H1 (cell line): ENCODE measurements around the gene NEK10. TPM values are rescaled to one million over a fixed set of nuclear protein-coding genes. Genes with fewer than 3 reads are reported as not detected.

Source experiments
- CTCF ChIA-PET: fragments of 300-600 bp; sonication (Branson Sonifier 250); formaldehyde crosslinking; loops from one replicate; lab custom pipeline; 2021; ENCODE audit not compliant: partially characterized antibody; lab: Charles Lee
- POLR2A ChIA-PET: fragments of 300-600 bp; sonication (Branson Sonifier 250); formaldehyde crosslinking; loops from one replicate; lab custom pipeline; 2021; ENCODE audit warnings: inconsistent platforms; ENCODE audit not compliant: partially characterized antibody; lab: Charles Lee
- DNase-seq, 2 experiments: peaks; one replicate each; pipeline versions ENCODE4 v3.0.0 to v3.0.0-alpha.2; 2010 to 2022; ENCODE audit warnings: low spot score in 2 of 2, low read depth in 1 of 2, mixed read lengths in 1 of 2
- FAIRE-seq: peaks from 2 replicates; lab custom pipeline; 2011; peaks lifted over from hg19 to GRCh38; lab: Jason Lieb, UNC
- H2AFZ ChIP-seq: 2 replicates; pipeline ENCODE4 v1.8.1; 2012; ENCODE audit warnings: low read length, inconsistent platforms
- H2AK5ac ChIP-seq: 2 replicates; pipeline ENCODE4 v1.6.1; 2013; ENCODE audit warnings: low read depth, low read length
- H2BK120ac ChIP-seq: replicated peaks from 2 replicates; pipeline ENCODE3; 2013; ENCODE audit warnings: low read depth, low read length, inconsistent platforms
- H2BK12ac ChIP-seq: 2 replicates; pipeline ENCODE4 v1.6.1; 2013; ENCODE audit warnings: low read depth, low read length
- H2BK15ac ChIP-seq: 2 replicates; pipeline ENCODE4 v1.6.1; 2013; ENCODE audit warnings: low read length
- H2BK20ac ChIP-seq: 2 replicates; pipeline ENCODE4 v1.6.1; 2013; ENCODE audit warnings: low read length
- H2BK5ac ChIP-seq: 2 replicates; pipeline ENCODE4 v1.6.1; 2013; ENCODE audit warnings: low read depth, low read length
- H3K14ac ChIP-seq: 2 replicates; pipeline ENCODE4 v1.6.1; 2013; ENCODE audit warnings: inconsistent platforms; ENCODE audit not compliant: insufficient read length
- H3K18ac ChIP-seq: 2 replicates; pipeline ENCODE4 v1.6.1; 2013; ENCODE audit warnings: low read length; ENCODE audit errors: extremely low read depth
- H3K23ac ChIP-seq: 2 replicates; pipeline ENCODE4 v1.6.1; 2013; ENCODE audit warnings: inconsistent platforms; ENCODE audit not compliant: insufficient read length
- H3K23me2 ChIP-seq: 2 replicates; pipeline ENCODE4 v1.6.1; 2013; ENCODE audit warnings: low read depth, low read length
- H3K27ac ChIP-seq: 2 replicates; pipeline ENCODE4 v1.6.1; 2011; ENCODE audit warnings: low read depth, low read length, inconsistent platforms
- H3K27me3 ChIP-seq, 4 experiments: replicated peaks in 1 of 4; 1 replicate in 1 of 4; 2 replicates in 3 of 4; pipeline versions ENCODE4 v1.6.1 to v1.8.1; 2011 to 2013; ENCODE audit warnings: low read length in 3 of 4, mild to moderate bottlenecking in 3 of 4, inconsistent platforms in 2 of 4, mixed read lengths in 2 of 4, moderate library complexity in 1 of 4; ENCODE audit not compliant: control insufficient read depth in 3 of 4, insufficient read depth in 3 of 4; ENCODE audit errors: extremely low read depth in 1 of 4
- H3K36me3 ChIP-seq, 4 experiments: 2 replicates each; pipeline versions ENCODE4 v1.6.1 to v1.8.1; 2011 to 2013; ENCODE audit warnings: mild to moderate bottlenecking in 4 of 4, low read length in 3 of 4, moderate library complexity in 2 of 4, control low read depth in 1 of 4, inconsistent platforms in 1 of 4; ENCODE audit not compliant: insufficient read depth in 4 of 4, control insufficient read depth in 2 of 4
- H3K4ac ChIP-seq: replicated peaks from 2 replicates; pipeline ENCODE3; 2013; ENCODE audit warnings: low read length, low read depth, mixed read lengths, inconsistent platforms; ENCODE audit not compliant: insufficient read length
- H3K4me1 ChIP-seq, 4 experiments: replicated peaks in 1 of 4; 1 replicate in 1 of 4; 2 replicates in 3 of 4; pipeline versions ENCODE4 v1.6.1 to v1.8.1; 2011 to 2013; ENCODE audit warnings: low read length in 3 of 4, inconsistent platforms in 2 of 4, mixed read lengths in 1 of 4; ENCODE audit not compliant: insufficient read depth in 4 of 4, control insufficient read depth in 3 of 4
- H3K4me2 ChIP-seq, 2 experiments: 2 replicates each; pipeline versions ENCODE4 v1.6.1 to v1.8.1; 2011 to 2013; ENCODE audit warnings: low read depth in 2 of 2, low read length in 2 of 2, control low read depth in 1 of 2, inconsistent platforms in 1 of 2, mild to moderate bottlenecking in 1 of 2; ENCODE audit not compliant: insufficient read depth in 1 of 2
- H3K4me3 ChIP-seq, 4 experiments: fragments of 200-600, 300-600 bp in 1 of 4; sonication (generic), shearing (Covaris generic), sonication (Bioruptor Twin) in 1 of 4; 2 replicates each; pipeline versions ENCODE4 v1.5.1 to v1.8.1; 2011 to 2016; ENCODE audit warnings: low read length in 4 of 4, low read depth in 3 of 4, control low read depth in 2 of 4, inconsistent platforms in 2 of 4, mild to moderate bottlenecking in 2 of 4, mixed read lengths in 1 of 4, moderate library complexity in 1 of 4; ENCODE audit not compliant: insufficient read depth in 2 of 4; ENCODE audit errors: extremely low read depth in 1 of 4
- H3K56ac ChIP-seq: replicated peaks from 2 replicates; pipeline ENCODE3; 2013; ENCODE audit warnings: low read depth, mild to moderate bottlenecking, mixed read lengths, low read length, inconsistent platforms; ENCODE audit not compliant: insufficient read length
- H3K79me1 ChIP-seq: 2 replicates; pipeline ENCODE4 v1.6.1; 2013; ENCODE audit warnings: low read depth, low read length, control low read depth
- H3K79me2 ChIP-seq, 2 experiments: 2 replicates each; pipeline versions ENCODE4 v1.6.1 to v1.8.1; 2012 to 2013; ENCODE audit warnings: low read length in 2 of 2, mild to moderate bottlenecking in 2 of 2, inconsistent platforms in 1 of 2; ENCODE audit not compliant: insufficient read depth in 2 of 2, control insufficient read depth in 1 of 2
- H3K9ac ChIP-seq, 4 experiments: replicated peaks in 1 of 4; 1 replicate in 1 of 4; 2 replicates in 3 of 4; pipeline versions ENCODE4 v1.6.1 to v1.8.1; 2011 to 2013; ENCODE audit warnings: low read depth in 3 of 4, low read length in 3 of 4, control low read depth in 2 of 4, mild to moderate bottlenecking in 2 of 4, moderate library complexity in 2 of 4, inconsistent platforms in 1 of 4; ENCODE audit errors: extremely low read depth in 1 of 4
- H3K9me3 ChIP-seq, 2 experiments: 2 replicates each; pipeline versions ENCODE4 v1.6.1 to v1.8.1; 2012 to 2013; ENCODE audit warnings: mild to moderate bottlenecking in 2 of 2, moderate library complexity in 2 of 2, control low read depth in 1 of 2, inconsistent platforms in 1 of 2, low read depth in 1 of 2, low read length in 1 of 2, mixed read lengths in 1 of 2; ENCODE audit not compliant: insufficient read depth in 2 of 2
- H4K20me1 ChIP-seq, 2 experiments: replicated peaks in 1 of 2; 2 replicates each; pipeline versions ENCODE3 to v1.8.1; 2011 to 2013; ENCODE audit warnings: inconsistent platforms in 2 of 2, low read length in 2 of 2, mild to moderate bottlenecking in 1 of 2; ENCODE audit not compliant: insufficient read depth in 2 of 2, control insufficient read depth in 1 of 2
- H4K5ac ChIP-seq: 2 replicates; pipeline ENCODE4 v1.6.1; 2013; ENCODE audit warnings: low read length, low read depth, mixed read lengths, inconsistent platforms; ENCODE audit not compliant: insufficient read length
- H4K8ac ChIP-seq: 2 replicates; pipeline ENCODE4 v1.8.0; 2013; ENCODE audit warnings: mild to moderate bottlenecking, moderate library complexity, low read length, inconsistent platforms; ENCODE audit not compliant: insufficient read depth; ENCODE audit errors: extremely low read depth
- H4K91ac ChIP-seq: replicated peaks from 2 replicates; pipeline ENCODE3; 2013; ENCODE audit warnings: low read length, mixed read lengths, inconsistent platforms; ENCODE audit not compliant: insufficient read length
- KDM4A ChIP-seq: IDR thresholded peaks from one replicate; pipeline ENCODE4 v1.7.1; 2012; ENCODE audit warnings: low read depth, mild to moderate bottlenecking, moderate library complexity, low read length, inconsistent platforms; ENCODE audit not compliant: severe bottlenecking
- NANOG ChIP-seq: IDR thresholded peaks from 2 replicates; pipeline ENCODE4 v1.6.1; 2011; ENCODE audit warnings: low read length, low read depth, mild to moderate bottlenecking, inconsistent platforms; ENCODE audit not compliant: insufficient read depth, poor library complexity, severe bottlenecking
- RAD21 ChIP-seq, 2 experiments: IDR thresholded peaks in 1 of 2; conservative IDR thresholded peaks in 1 of 2; 2 replicates each; pipeline ENCODE4 v1.6.1; 2011; ENCODE audit warnings: low read depth in 2 of 2, low read length in 2 of 2, improper control_type of control experiment in 1 of 2, inconsistent platforms in 1 of 2, mild to moderate bottlenecking in 1 of 2, moderate library complexity in 1 of 2
- RNF2 ChIP-seq: fragments of 200-900, 300-1000 bp; sonication (generic); IDR thresholded peaks from 2 replicates; pipeline ENCODE4 v1.7.1; 2016; ENCODE audit warnings: borderline replicate concordance, low read depth, mild to moderate bottlenecking, antibody characterized with exemption, low read length; ENCODE audit not compliant: poor library complexity, severe bottlenecking; ENCODE audit errors: missing control alignments
- SIN3A ChIP-seq, 2 experiments: IDR thresholded peaks in 1 of 2; conservative IDR thresholded peaks in 1 of 2; 2 replicates each; pipeline ENCODE4 v1.6.1; 2011 to 2012; ENCODE audit warnings: low read length in 2 of 2, improper control_type of control experiment in 1 of 2, low read depth in 1 of 2, mild to moderate bottlenecking in 1 of 2
- SP2 ChIP-seq: IDR thresholded peaks from 2 replicates; pipeline ENCODE4 v1.6.1; 2012; ENCODE audit warnings: mild to moderate bottlenecking, low read length, inconsistent platforms
- SRF ChIP-seq: IDR thresholded peaks from 2 replicates; pipeline ENCODE4 v1.6.1; 2011; ENCODE audit warnings: mild to moderate bottlenecking, low read depth, low read length, moderate library complexity
- TBP ChIP-seq: IDR thresholded peaks from 2 replicates; pipeline ENCODE4 v1.6.1; 2011; ENCODE audit warnings: low read depth, low read length, improper control_type of control experiment
- ZNF274 ChIP-seq: IDR thresholded peaks from 2 replicates; pipeline ENCODE4 v1.7.0; 2012; ENCODE audit warnings: low read length, borderline replicate concordance; ENCODE audit errors: extremely low read depth
- WGBS, 2 experiments: shearing (Covaris generic) in 1 of 2; methylation state at CpG; one replicate each; pipeline versions ENCODE4 v1.1.6 to v1.1.7; 2013 to 2015; ENCODE audit warnings: low lambda C conversion rate in 2 of 2, mixed read lengths in 2 of 2, inconsistent platforms in 1 of 2, low coverage in 1 of 2, missing lambda C conversion rate in 1 of 2; ENCODE audit not compliant: insufficient replicate concordance in 2 of 2, insufficient coverage in 1 of 2, insufficient read length in 1 of 2; ENCODE audit errors: extremely low coverage in 1 of 2, missing lambda C conversion rate in 1 of 2; 5-methylcytosine and 5-hydroxymethylcytosine counted together
- polyA plus RNA-seq, 7 experiments: library from polyadenylated mRNA; depleted of rRNA in 3 of 7; stranded (reverse) in 5 of 7; unstranded in 2 of 7; fragments of >200 nt in 5 of 7; fragments of 200-250 nt in 2 of 7; gene quantifications; 1 replicate in 5 of 7; 2 replicates in 1 of 7; 4 replicates in 1 of 7; pipeline versions ENCODE4 v1.2.1 to v1.2.3, GENCODE V29; 2011 to 2013; ENCODE audit warnings: missing spikeins in 2 of 7, mixed read lengths in 2 of 7
- total RNA-seq: library from RNA; stranded (reverse); fragmentation: NEBNext Ultra II Directional; extraction: Animal tissue kit (Norgen Biotek cat#: 25700); gene quantifications from 2 replicates; pipeline ENCODE4 v1.2.1, GENCODE V29; 2021

NEK10 gene
- total and polyA plus RNA-seq, 2 of the 8 experiments (the other 6 are each of a cell fraction or from before 2014, with no cell fraction given), result 0.18 to 0.50 TPM

DNA sequence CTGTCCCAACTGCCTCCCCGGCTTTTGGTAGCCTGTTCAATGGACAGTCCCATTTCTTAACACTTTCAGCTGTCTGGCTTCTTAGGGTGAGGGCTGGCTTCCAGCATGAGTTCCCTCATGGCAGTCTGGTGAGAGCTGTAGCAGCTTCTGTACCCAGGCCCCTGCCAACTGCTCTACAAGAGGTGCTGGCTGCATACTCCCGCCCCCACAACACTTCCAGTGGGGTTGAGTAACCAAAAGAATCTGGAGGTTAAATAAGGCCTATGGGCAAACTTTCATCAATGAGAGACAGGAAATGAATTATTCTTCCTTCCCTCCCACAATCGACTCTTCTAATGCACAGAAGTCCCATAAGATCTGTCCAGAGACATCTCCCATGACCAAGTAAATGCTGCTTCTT, 145.0 kb downstream of the NEK10 start:
- 86% methylated on average over 3 of the region's 3 CpGs; no CpG with 5 or more reads in 1 of the 2 experiments for WGBS, 2 experiments
- Histone ChIP-seq H3K27me3 (no peaks in the 10 kb centered on the region), H3K23ac (no peak overlapping the region), H4K5ac (no peak overlapping the region), H3K36me3 (no peaks in the 10 kb centered on the region), H2BK5ac (no peak overlapping the region), H2BK120ac (no peak overlapping the region), H3K23me2 (no peaks in the 10 kb centered on the region), H2BK20ac (no peak overlapping the region)
- FAIRE-seq, result no peak
- TF ChIP-seq SP2 (no peak), ZNF274 (no peak), RAD21 (IDR thresholded peaks at IDR 0.05 in 1 of 2, conservative IDR thresholded peaks at IDR 0.05 in 1 of 2; ENCODE audit: low read depth in 2 of 2, low read length in 2 of 2) (no peak), KDM4A (no peak), SRF (no peak), NANOG (no peak), RNF2 (no peak), SIN3A (conservative IDR thresholded peaks at IDR 0.05 in 1 of 2, IDR thresholded peaks at IDR 0.05 in 1 of 2; ENCODE audit: low read depth in 1 of 2, low read length in 2 of 2) (no peak), TBP (no peak)
- TF ChIP-seq, all 59 proteins: peak for 0
- Histone ChIP-seq H3K4me2 (no peak overlapping the region), H2AFZ (no peak overlapping the region), H2BK12ac (no peak overlapping the region), H2AK5ac (no peak overlapping the region), H4K8ac (no peak overlapping the region), H3K14ac (no peak overlapping the region), H3K18ac (no peak overlapping the region), H3K4me3 (no peak overlapping the region), H3K27ac (no peak overlapping the region), H3K79me2 (no peaks in the 10 kb centered on the region), H4K91ac (no peak overlapping the region), H3K79me1 (no peaks in the 10 kb centered on the region), H3K9me3 (no peaks in the 10 kb centered on the region), H3K4ac (no peak overlapping the region), H3K9ac (no peak overlapping the region), H4K20me1 (no peaks in the 10 kb centered on the region), H2BK15ac (no peak overlapping the region), H3K56ac (no peak overlapping the region), H3K4me1 (no peaks in the 10 kb centered on the region)
- DNase-seq, result no peak
- CTCF ChIA-PET, result interaction anchor here (0.9 to 1.6 kb wide), 4 partner anchors 14 to 90 kb away, joined by 3 to 5 read pairs (median 4); no protein-coding TSS in a partner anchor
- POLR2A ChIA-PET, result no interaction called here
